Neural cell (in vitro differentiated cells): Measurements from ENCODE around the gene KRT222. TPM values are rescaled to one million over a fixed set of nuclear protein-coding genes. Genes with fewer than 3 reads are reported as not detected.

ENCODE experiments used
- H2AFZ ChIP-seq: fragments of 200-600, 300-800 bp; sonication (generic), shearing (Covaris generic); 2 replicates; pipeline ENCODE4 v1.6.0; 2014; ENCODE audit warnings: low read depth, mild to moderate bottlenecking, antibody characterized with exemption, low read length, moderate library complexity
- H3F3A ChIP-seq: fragments of 200-600 bp; shearing (Covaris generic); 2 replicates; pipeline ENCODE4 v1.6.1; 2016; ENCODE audit warnings: mild to moderate bottlenecking, moderate library complexity, mixed read lengths, antibody characterized with exemption, low read length; ENCODE audit not compliant: insufficient read depth, poor library complexity, severe bottlenecking
- H3K27ac ChIP-seq: fragments of 200-600, 300-800 bp; sonication (generic), shearing (Covaris generic); 2 replicates; pipeline ENCODE4 v1.5.1; 2014; ENCODE audit warnings: mild to moderate bottlenecking, low read length, moderate library complexity
- H3K27me3 ChIP-seq: fragments of 300-800, 200-600 bp; sonication (generic), shearing (Covaris generic); 2 replicates; pipeline ENCODE4 v1.6.0; 2014; ENCODE audit warnings: mild to moderate bottlenecking, low read depth, low read length, moderate library complexity; ENCODE audit not compliant: insufficient read depth
- H3K36me3 ChIP-seq: fragments of 300-800, 200-600 bp; sonication (generic), shearing (Covaris generic); 2 replicates; pipeline ENCODE4 v1.5.1; 2014; ENCODE audit warnings: mild to moderate bottlenecking, antibody characterized with exemption, low read length, moderate library complexity; ENCODE audit not compliant: insufficient read depth
- H3K4me2 ChIP-seq: fragments of 300-800, 200-600 bp; sonication (generic), shearing (Covaris generic); 2 replicates; pipeline ENCODE4 v1.6.0; 2014; ENCODE audit warnings: mild to moderate bottlenecking, low read length
- H3K4me3 ChIP-seq: fragments of 300-800, 200-600 bp; sonication (generic), shearing (Covaris generic); 2 replicates; pipeline ENCODE4 v1.5.1; 2014; ENCODE audit warnings: mild to moderate bottlenecking, low read length, moderate library complexity
- H3K79me2 ChIP-seq: fragments of 200-600 bp; shearing (Covaris generic); replicated peaks from 2 replicates; pipeline ENCODE4 v1.6.0; 2014; ENCODE audit warnings: mild to moderate bottlenecking, low read length, moderate library complexity; ENCODE audit not compliant: insufficient read depth
- H3K9ac ChIP-seq: fragments of 300-800, 200-600 bp; sonication (generic), shearing (Covaris generic); 2 replicates; pipeline ENCODE4 v1.6.1; 2016; ENCODE audit warnings: mild to moderate bottlenecking, low read length, mixed read lengths
- H3K9me2 ChIP-seq: fragments of 200-600 bp; shearing (Covaris generic); 2 replicates; pipeline ENCODE4 v1.6.1; 2016; ENCODE audit warnings: mild to moderate bottlenecking, low read length, mixed read lengths; ENCODE audit not compliant: insufficient read depth
- H3K9me3 ChIP-seq: fragments of 200-600, 300-800 bp; sonication (generic), shearing (Covaris generic); 2 replicates; pipeline ENCODE4 v1.6.1; 2016; ENCODE audit warnings: mild to moderate bottlenecking, mixed run types, low read length, moderate library complexity, mixed read lengths
- H4K20me1 ChIP-seq: fragments of 200-600 bp; shearing (Covaris generic); 2 replicates; pipeline ENCODE4 v1.6.1; 2016; ENCODE audit warnings: mild to moderate bottlenecking, mixed run types; ENCODE audit not compliant: insufficient read depth
- CTCF ChIP-seq: fragments of 450-650 bp; IDR thresholded peaks from 2 replicates; pipeline ENCODE4 v1.5.1; 2014; ENCODE audit warnings: antibody characterized with exemption, mild to moderate bottlenecking, moderate library complexity; ENCODE audit not compliant: poor library complexity, severe bottlenecking
- EP300 ChIP-seq: fragments of 450-650 bp; conservative IDR thresholded peaks from 2 replicates; pipeline ENCODE4 v1.6.1; 2014; ENCODE audit warnings: antibody characterized with exemption, mild to moderate bottlenecking, moderate library complexity; ENCODE audit not compliant: poor library complexity, severe bottlenecking
- EZH2 ChIP-seq: fragments of 200-600, 300-800 bp; shearing (Covaris generic), sonication (generic); IDR thresholded peaks from 2 replicates; pipeline ENCODE4 v1.6.1; 2014; ENCODE audit warnings: antibody characterized with exemption, low read length, borderline replicate concordance, mild to moderate bottlenecking; ENCODE audit not compliant: insufficient read depth, poor library complexity, severe bottlenecking
- MXI1 ChIP-seq: fragments of 450-650 bp; conservative IDR thresholded peaks from 2 replicates; pipeline ENCODE4 v1.6.1; 2014; ENCODE audit warnings: antibody characterized with exemption, mild to moderate bottlenecking; ENCODE audit not compliant: poor library complexity, severe bottlenecking
- POLR2AphosphoS5 ChIP-seq: IDR thresholded peaks from 2 replicates; pipeline ENCODE4 v1.6.1; 2012
- RAD21 ChIP-seq: fragments of 450-650 bp; conservative IDR thresholded peaks from 2 replicates; pipeline ENCODE4 v1.6.1; 2014; ENCODE audit warnings: antibody characterized with exemption, mild to moderate bottlenecking, moderate library complexity
- REST ChIP-seq: IDR thresholded peaks from 2 replicates; pipeline ENCODE4 v1.6.1; 2012; ENCODE audit warnings: borderline replicate concordance
- SMC3 ChIP-seq: fragments of 450-650 bp; conservative IDR thresholded peaks from 2 replicates; pipeline ENCODE4 v1.6.1; 2014; ENCODE audit warnings: antibody characterized with exemption, mild to moderate bottlenecking, moderate library complexity; ENCODE audit not compliant: poor library complexity
- TAF1 ChIP-seq: IDR thresholded peaks from 2 replicates; pipeline ENCODE4 v1.6.1; 2012; ENCODE audit warnings: low read depth
- polyA plus RNA-seq: library from polyadenylated mRNA; depleted of rRNA; stranded (reverse); fragments of >200 nt; gene quantifications from 2 replicates; pipeline ENCODE4 v1.2.3, GENCODE V29; 2014

KRT222 gene
- polyA plus RNA-seq, 1 donor from 2014 or later = 15.1 TPM

GRCh38 chr17:40621578-40621977 lies 43.4 kb downstream of the KRT222 start (continued):
- TF ChIP-seq EP300 (no peak), RAD21 (no peak)

- Histone ChIP-seq H3F3A (no peaks in the 10 kb centered on the region), H2AFZ (no peak overlapping the region), H4K20me1 (no peaks in the 10 kb centered on the region), H3K27me3 (no peaks in the 10 kb centered on the region), H3K4me3 (no peak overlapping the region), H3K79me2 (no peaks in the 10 kb centered on the region), H3K9me2 (no peaks in the 10 kb centered on the region), H3K9me3 (no peaks in the 10 kb centered on the region), H3K9ac (no peak overlapping the region), H3K27ac (no peak overlapping the region), H3K36me3 (no peaks in the 10 kb centered on the region), H3K4me2 (no peak overlapping the region)
- no peak for TF ChIP-seq EZH2
- TF ChIP-seq MXI1 = no peak
- no peak for TF ChIP-seq POLR2AphosphoS5
- no peak for TF ChIP-seq RAD21
- no peak for TF ChIP-seq TAF1
These were observed 44.0 kb downstream of the KRT222 start for GRCh38 chr17:40621019-40621418.

- Histone ChIP-seq H2AFZ (no peak overlapping the region), H3K9me2 (no peaks in the 10 kb centered on the region)
These were observed 46.0 kb downstream of the KRT222 start for GRCh38 chr17:40618754-40619625.

More at GRCh38 chr17:40618754-40619625, 46.0 kb downstream of the KRT222 start:
- Histone ChIP-seq H4K20me1 (no peaks in the 10 kb centered on the region), H3K4me3 (no peak overlapping the region), H3K4me2 (no peak overlapping the region), H3K9ac (no peak overlapping the region), H3K36me3 (no peaks in the 10 kb centered on the region), H3K27ac (no peak overlapping the region), H3K27me3 (no peaks in the 10 kb centered on the region), H3F3A (no peaks in the 10 kb centered on the region), H3K9me3 (no peaks in the 10 kb centered on the region), H3K79me2 (no peaks in the 10 kb centered on the region)
- TF ChIP-seq POLR2AphosphoS5 (no peak), TAF1 (no peak), MXI1 (no peak), RAD21 (no peak), REST (no peak), EZH2 (no peak), CTCF (no peak), SMC3 (no peak), EP300 (no peak)
